Astrocyte (in vitro differentiated cells and primary cell): ENCODE data around the gene UACA.

Experiments
- CTCF ChIP-seq: IDR thresholded peaks from 2 replicates; pipeline ENCODE4 v1.5.1; 2011; ENCODE audit warnings: low read depth, mild to moderate bottlenecking, inconsistent platforms, low read length, moderate library complexity; ENCODE audit not compliant: insufficient read depth
- EZH2 ChIP-seq: IDR thresholded peaks from 2 replicates; pipeline ENCODE4 v1.6.1; 2012; ENCODE audit warnings: mild to moderate bottlenecking, low read length, inconsistent platforms; ENCODE audit not compliant: insufficient read depth

- TF ChIP-seq CTCF: no peak
- TF ChIP-seq EZH2: no peak
Measured at GRCh38 chr15:70723927-70724326, 39.4 kb downstream of the UACA start.
